C1 segment of cervical spinal cord (tissue), 14 donors: ENCODE measurements around the gene HK3.

Source experiments
- DNase-seq, 14 donors: peaks; one replicate each; lab custom pipeline; 2025; lab: John Stamatoyannopoulos, UW

HK3 gene

GRCh38 chr5:176850371-176851245 lies 48.5 kb downstream of the HK3 start:
- DNase-seq, result no peak

DNA sequence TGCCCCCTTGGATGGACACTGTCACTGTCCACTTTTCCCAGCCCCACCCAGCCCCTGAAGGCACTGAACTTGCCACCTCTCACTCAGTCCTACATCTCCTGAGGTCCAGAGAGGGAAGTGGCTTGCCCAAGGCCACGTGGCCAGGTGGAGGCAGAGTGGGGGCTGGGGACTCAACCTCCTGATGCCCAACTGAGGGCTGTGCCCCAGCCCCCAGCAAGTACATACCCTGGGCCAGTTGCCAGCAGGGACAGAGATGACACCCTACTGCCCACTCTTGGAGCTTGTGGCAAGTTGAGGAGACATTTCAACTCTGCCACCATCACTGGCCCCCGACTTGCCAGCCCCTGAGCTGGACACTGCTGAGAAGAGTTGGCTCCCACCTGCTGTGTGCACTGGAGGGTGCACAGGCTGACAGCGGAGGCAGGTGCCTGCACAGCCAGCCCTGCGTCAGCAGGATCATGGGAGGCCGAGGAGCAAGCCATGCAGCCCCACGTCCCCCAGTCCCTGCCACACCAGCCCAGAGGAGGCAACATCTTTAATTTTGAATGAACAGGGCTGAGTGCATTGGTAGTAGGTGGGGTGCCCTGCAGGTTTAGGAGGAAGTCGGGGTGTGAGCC lies 49.4 kb downstream of the HK3 start:
- no peak for DNase-seq

DNA sequence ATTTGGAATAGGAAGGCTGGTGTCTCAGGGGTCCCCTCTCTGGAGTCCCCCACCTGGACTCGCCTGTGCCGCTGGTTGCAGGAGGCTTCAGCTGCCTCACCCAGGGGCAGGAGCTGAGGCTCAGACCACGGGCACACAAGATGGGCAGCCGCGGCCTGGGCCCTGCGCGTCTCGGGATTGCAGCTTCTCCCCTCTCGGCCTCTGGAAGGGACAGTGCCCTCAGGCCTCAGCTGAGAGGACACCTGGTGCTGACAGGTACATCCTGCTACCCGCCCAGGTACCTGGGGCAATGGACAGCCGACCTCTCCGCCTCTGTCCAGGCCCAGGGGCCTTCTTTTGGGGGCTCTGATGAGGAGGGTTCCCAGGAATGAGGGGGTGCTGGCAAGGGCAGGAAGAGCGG lies 50.5 kb downstream of the HK3 start:
- DNase-seq, result no peak

DNA sequence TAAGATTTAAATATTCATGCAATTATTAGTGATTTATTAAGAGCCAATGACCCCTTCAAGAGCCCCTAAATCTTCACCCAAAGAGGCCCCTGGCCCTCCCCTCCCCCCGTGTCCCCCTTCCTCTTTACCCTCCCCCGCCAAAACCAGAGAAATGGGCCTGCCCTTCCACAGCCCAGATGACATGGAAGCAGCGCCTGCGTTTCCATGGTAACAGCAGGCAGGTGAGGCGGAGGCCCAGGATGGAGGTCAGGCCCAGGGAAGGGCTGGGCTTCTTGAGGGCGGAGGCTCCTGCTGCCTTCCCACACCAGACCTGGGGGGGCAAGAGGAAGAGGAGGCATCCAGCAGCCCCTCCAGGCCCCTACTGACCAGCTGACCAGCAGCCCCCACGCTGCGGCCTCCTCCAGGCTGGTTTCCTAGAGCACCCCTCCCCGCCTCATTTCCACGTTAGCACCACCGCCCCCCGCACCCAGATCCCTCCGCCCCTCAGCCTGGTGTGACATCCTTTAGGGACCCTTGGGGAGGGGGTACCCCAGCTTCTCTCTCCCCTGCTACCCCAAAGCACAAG lies 51.3 kb downstream of the HK3 start:
- no peak for DNase-seq

- no peak for DNase-seq
These were observed 52.0 kb downstream of the HK3 start for GRCh38 chr5:176847148-176847547.

DNA sequence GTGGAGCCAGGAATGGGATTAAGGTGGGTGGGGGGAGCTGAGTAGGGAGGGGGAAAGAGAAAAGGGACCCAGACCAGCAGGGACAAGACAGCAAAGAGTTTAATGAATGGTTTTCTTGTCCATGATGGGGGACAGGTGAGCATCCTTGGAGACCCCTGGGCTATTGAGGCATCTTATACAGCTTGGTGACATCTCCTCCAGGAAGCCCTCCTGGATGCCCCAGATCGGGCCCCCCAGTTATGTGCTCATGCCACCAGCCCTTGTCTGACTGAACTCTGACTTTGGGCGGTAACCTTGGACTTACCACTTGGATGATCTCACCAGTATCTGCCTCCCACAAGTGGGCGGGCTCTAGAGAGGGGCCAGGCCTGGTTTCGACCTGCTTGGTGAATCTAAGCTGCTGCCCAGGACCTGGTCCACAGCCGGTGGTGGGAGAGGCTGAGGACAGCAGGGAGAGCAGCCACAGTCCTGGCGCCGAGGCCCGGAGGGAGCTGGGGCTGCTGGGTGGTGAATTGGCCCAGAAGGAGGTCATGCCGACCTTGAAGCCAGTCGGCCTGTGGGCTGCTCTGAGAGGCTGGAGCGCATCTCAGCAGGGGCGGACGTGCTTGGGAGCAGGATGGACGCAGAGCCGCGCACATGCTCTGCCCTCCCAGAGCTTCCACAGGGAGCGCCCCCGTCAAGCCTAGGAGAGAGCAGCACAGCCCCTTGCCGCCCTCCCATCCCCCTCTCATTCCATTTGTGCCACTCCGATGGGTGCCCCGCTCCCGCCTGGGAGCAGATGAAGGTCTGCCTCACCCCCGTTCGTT lies 52.6 kb downstream of the HK3 start:
- no peak for DNase-seq

GRCh38 chr5:176845392-176845713 lies 53.8 kb downstream of the HK3 start:
- no peak for DNase-seq

DNA sequence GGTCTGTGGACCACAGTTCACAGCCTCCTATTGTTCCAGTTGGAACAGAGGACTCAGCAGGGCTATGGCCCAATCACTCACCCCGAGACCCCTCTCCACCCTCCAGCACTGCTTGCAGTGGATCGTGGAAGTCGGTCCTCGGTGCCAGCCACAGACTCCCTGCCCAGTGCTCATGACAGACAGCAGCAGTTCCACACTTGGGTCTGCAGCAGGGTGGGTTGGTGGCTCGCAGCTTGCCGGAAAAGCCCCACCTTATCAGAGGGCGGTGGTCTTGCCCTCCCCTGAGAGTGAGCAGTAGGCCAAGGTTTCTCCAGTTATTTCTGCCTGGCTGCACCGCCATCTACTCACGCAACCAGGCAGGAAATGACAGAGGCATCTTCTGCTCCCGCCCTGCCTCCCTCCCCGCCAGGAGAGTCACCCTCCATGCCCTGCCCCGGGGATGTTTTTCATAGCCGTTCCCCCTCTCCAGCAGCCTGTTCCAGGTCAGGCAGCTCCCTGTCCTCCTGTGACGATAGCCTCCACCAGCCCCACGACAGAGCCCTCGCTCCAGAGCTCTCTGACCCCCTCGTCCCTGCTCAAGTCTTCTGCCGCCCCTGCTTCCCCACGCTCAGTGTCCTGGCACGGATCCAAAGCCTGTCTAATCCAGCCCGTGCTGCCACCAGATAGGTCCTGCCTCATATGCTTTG lies 54.3 kb downstream of the HK3 start:
- DNase-seq, result peak in 1 of 14 donors; percentile 62

- no peak for DNase-seq
These were observed 54.9 kb downstream of the HK3 start for GRCh38 chr5:176844281-176844680.

- DNase-seq, result no peak
These were observed 55.5 kb downstream of the HK3 start for GRCh38 chr5:176843673-176844072.

DNA sequence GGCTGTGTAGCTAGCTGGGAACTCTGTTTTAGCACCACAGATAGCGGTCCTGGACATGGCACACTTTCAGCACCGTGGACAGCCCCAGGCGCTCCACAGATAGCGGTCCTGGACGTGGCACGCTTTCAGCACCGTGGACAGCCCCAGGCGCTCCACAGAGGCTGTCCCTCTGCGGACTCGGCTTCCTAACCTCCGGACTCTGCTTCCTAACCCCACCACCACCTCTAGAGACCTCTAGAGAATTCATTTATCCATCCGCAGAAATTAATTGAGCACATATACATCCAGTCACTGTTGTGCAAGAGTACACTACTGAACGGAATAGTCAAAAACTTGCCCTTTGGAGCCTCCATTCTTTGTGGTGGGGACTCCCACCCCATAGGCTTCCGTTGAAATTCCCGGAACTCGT lies 61.4 kb downstream of the HK3 start:
- DNase-seq, result peak in 10 of 14 donors; percentile 14 to 70 (median 34)

DNA sequence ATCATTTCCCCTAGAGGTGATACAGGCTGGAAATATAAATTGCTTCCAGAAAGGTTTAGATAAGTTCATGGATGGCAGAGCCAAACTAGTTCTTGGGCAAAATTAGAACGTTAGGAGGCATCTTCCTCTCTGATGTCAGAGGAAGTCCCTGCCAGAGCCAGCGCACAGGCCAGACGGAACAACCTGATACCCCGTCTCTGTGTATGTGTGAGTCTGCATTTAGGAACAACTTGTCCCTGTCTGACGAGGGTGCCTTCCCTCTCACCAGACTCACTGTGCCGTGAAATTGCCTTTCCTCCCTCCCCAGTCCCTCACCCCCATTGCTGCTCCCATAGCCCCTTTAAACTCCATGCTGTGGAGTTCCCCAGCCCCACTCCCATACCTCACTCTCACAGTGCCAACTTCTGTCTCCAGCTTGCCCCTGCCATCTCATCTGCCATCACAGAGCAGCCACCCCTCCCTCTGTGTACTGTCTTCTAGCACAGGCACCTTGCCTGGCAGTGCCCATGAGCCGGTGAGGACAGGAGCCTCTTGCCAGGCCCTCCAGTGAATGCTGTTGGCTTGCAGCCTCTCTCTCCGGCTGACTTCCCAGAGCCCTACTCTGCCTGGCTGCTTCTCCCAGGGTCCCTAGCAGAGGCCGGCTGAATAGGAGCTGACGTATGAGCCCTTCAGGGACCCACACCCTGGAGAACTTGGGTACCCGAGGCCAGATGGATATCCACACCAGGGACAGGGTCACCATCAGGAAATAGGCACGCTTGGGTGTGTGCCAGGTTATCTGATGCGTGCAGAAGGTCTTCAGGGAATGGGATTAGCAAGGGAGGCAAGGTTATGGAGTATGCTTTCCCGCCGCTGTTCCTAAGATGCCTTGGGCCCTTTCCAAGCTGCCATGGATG lies 62.1 kb downstream of the HK3 start:
- DNase-seq, result peak in 2 of 14 donors; percentile 12 to 96

DNA sequence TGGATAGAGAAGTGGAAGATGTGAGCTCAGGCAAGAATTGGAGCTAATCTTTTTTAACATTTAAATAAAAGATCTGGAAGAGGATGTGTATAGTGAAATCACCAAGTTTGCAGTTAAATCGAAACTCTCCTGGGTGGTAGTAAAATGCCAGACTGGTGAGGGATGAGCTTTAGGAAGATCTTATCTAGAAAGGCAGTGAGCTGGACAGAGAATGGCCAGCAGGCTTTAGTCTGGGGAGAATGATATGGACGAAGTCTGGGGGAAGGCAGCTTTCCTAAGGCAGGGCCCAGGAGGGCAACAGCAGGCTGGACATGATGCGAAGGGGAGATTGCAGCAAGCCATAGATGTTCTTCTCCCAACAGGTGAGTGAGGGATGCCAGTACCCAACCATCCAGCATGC lies 63.2 kb downstream of the HK3 start:
- no peak for DNase-seq

DNA sequence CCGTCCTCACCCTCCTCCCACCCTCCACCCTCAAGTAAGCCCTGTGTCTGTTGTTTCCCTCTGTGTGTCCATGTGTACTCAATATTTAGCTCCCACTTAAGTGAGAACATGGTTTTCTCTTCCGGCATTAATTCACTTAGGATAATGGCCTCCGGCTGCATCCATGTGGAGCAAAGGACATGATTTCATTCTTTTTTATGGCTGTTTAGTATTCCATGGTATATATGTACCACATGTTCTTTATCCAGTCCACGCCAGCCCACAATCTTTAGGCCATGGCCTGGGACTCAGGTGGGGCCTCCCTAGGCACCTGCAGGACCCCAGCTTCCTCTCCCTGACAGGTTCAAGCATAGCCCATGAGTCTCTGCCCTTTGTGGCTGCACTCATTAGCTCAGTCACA lies 65.9 kb downstream of the HK3 start:
- DNase-seq, result no peak

DNA sequence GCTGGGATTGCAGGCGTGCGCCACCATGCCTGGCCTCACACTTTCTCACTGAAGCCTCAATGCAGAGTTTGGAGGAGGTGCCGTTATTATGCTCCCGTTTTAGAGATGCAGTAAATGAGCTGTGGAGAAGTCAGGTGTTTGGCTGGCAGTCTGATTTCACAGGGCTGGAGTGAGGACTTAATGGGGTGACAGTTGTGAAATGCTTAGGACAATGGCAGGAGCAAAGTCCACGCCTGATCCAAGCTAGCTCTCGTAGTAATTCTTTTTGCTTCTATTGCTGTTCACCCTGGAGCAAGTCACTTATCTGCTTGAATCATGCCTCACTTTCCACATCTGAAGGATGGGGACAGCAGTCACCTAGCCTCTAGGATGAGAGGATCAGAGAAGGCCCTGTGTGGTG lies 67.0 kb downstream of the HK3 start:
- DNase-seq, result no peak

- DNase-seq, result no peak
These were observed 67.7 kb downstream of the HK3 start for GRCh38 chr5:176831425-176831824.

- no peak for DNase-seq
These were observed 68.1 kb downstream of the HK3 start for GRCh38 chr5:176830995-176831423.
